ENCODE data around the gene HIGD2A.

DNA sequence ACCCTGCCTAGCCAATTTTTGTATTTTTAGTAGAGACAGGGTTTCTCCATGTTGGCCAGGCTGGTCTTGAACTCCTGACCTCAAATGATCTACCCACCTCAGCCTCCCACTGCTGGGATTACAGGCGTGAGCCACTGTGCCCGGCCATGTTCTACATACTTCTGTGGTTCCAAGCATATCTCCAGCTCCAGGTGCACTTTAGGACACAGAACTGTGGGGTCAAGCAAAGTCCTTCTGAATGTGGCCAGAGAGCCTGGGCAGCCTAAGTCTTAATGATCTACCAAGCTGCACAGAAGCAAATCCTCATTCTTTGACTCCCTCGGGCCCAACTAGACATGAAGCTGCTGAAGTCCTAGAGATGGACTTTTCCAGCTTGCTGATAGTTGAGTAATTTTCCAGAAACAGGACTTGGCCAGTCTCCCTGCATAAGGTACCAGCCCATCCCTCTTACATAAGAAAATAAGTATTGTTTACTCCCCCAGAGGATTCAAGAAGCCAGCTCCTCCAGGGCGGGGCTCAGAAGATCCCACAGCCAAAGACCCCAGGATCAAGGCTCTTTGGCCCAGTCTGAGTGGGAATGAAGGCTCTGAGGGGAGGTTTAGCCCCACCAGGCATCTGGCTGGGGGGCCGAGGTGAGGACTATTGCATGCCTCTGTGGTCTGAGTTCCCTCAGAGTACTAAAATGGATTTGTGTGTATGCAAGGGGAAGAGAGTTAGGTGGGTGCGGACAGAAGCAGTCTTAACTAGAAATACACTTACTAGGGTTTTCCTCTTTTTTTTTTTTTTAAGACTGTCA lies 19.1 kb downstream of the HIGD2A start:
- TF ChIP-seq GATA2 (IDR thresholded peaks at IDR 0.05; ENCODE audit: low read depth, low read length) (no peak), GATA3 (IDR thresholded peaks at IDR 0.05; ENCODE audit: low read depth, low read length) (no peak)
